HuH-7.5 (cell line): ENCODE data around the gene SCNN1B.
"Not testable (repeated sequence)": the region's sequence is repeated elsewhere in the genome, so short reads cannot be mapped to it uniquely, and the experiment has no call there.

Experiments
- DNase-seq: peaks from one replicate; pipeline ENCODE4 v3.0.0; 2011; ENCODE audit warnings: low spot score

The SCNN1B gene

GRCh38 chr16:23381702-23382101 lies 79.6 kb downstream of the SCNN1B start:
- not testable (repeated sequence) for DNase-seq

GRCh38 chr16:23382279-23382678 lies 80.2 kb downstream of the SCNN1B start:
- DNase-seq = no peak

- DNase-seq = no peak
Measured at GRCh38 chr16:23383881-23384280, 81.8 kb downstream of the SCNN1B start.

- no peak for DNase-seq
Measured at GRCh38 chr16:23384878-23385277, 82.8 kb downstream of the SCNN1B start.

- DNase-seq = no peak
Measured at GRCh38 chr16:23385441-23385840, 83.3 kb downstream of the SCNN1B start.

- no peak for DNase-seq
Measured at GRCh38 chr16:23387666-23388065, 85.6 kb downstream of the SCNN1B start.

- DNase-seq = no peak
Measured at GRCh38 chr16:23388786-23389185, 86.7 kb downstream of the SCNN1B start.

GRCh38 chr16:23389201-23389600 lies 87.1 kb downstream of the SCNN1B start:
- DNase-seq = no peak

GRCh38 chr16:23389936-23390335 lies 87.8 kb downstream of the SCNN1B start:
- not testable (repeated sequence) for DNase-seq

- DNase-seq = no peak
Measured at GRCh38 chr16:23391381-23392222, 89.5 kb downstream of the SCNN1B start.

- no peak for DNase-seq
Measured at GRCh38 chr16:23392223-23392600, 90.1 kb downstream of the SCNN1B start.

GRCh38 chr16:23394141-23394831 lies 92.2 kb downstream of the SCNN1B start:
- no peak for DNase-seq

GRCh38 chr16:23395732-23396131 lies 93.6 kb downstream of the SCNN1B start:
- DNase-seq = no peak

GRCh38 chr16:23397464-23397863 lies 95.4 kb downstream of the SCNN1B start:
- DNase-seq = no peak

- DNase-seq = no peak
Measured at GRCh38 chr16:23398987-23399805, 97.1 kb downstream of the SCNN1B start.

- not testable (repeated sequence) for DNase-seq
Measured at GRCh38 chr16:23400447-23400846, 98.3 kb downstream of the SCNN1B start.

- DNase-seq = no peak
Measured at GRCh38 chr16:23401139-23401538, 99.0 kb downstream of the SCNN1B start.

GRCh38 chr16:23402100-23402499 lies 100.0 kb downstream of the SCNN1B start:
- DNase-seq = no peak

- DNase-seq = no peak
Measured at GRCh38 chr16:23403547-23403946, 101.4 kb downstream of the SCNN1B start.

- no peak for DNase-seq
Measured at GRCh38 chr16:23406024-23406423, 103.9 kb downstream of the SCNN1B start.

GRCh38 chr16:23406546-23407240 lies 104.6 kb downstream of the SCNN1B start:
- DNase-seq = no peak
